Adrenal gland (tissue), 12 donors: ENCODE data around the gene GHRH. TPM values are rescaled to one million over a fixed set of nuclear protein-coding genes. Genes with fewer than 3 reads are reported as not detected.

ENCODE experiments used
- DNase-seq, 7 donors: peaks; one replicate each; pipeline ENCODE4 v3.0.0-alpha.2; 2019 to 2020
- H3K27ac ChIP-seq, 5 donors: fragments of 200-600 bp; sonication (generic) in 4 of 5; 1 replicate in 3 of 5; 2 replicates in 2 of 5; pipeline versions ENCODE4 v1.5.1 to v1.8.0; 2016 to 2020; ENCODE audit warnings: mild to moderate bottlenecking in 1 of 5
- H3K27me3 ChIP-seq: fragments of 200-600 bp; 2 replicates; pipeline ENCODE4 v1.8.0; 2021
- H3K36me3 ChIP-seq, 2 donors: fragments of 200-600 bp; replicated peaks in 1 of 2; 1 replicate in 1 of 2; 2 replicates in 1 of 2; pipeline versions ENCODE4 v1.5.1 to v1.8.0; 2018 to 2022
- H3K4me1 ChIP-seq, 2 donors: fragments of 200-600 bp; replicated peaks in 1 of 2; 1 replicate in 1 of 2; 2 replicates in 1 of 2; pipeline versions ENCODE4 v1.5.1 to v1.8.0; 2018 to 2021
- H3K4me3 ChIP-seq, 4 donors: fragments of 200-600 bp; sonication (generic) in 3 of 4; one replicate each; pipeline ENCODE4 v1.5.1; 2016 to 2018
- H3K9me3 ChIP-seq, 3 donors: fragments of 200-600 bp; sonication (generic) in 1 of 3; replicated peaks in 1 of 3; 1 replicate in 2 of 3; 2 replicates in 1 of 3; pipeline versions ENCODE4 v1.5.1 to v1.8.0; 2016 to 2021
- POLR2A ChIP-seq, 2 donors: fragments of 450-650 bp; IDR thresholded peaks; one replicate each; pipeline ENCODE4 v1.6.1; 2017; ENCODE audit warnings: antibody characterized with exemption in 2 of 2, mild to moderate bottlenecking in 2 of 2, moderate library complexity in 1 of 2
- WGBS, 4 donors: extraction: QIAGEN DNeasy Blood & Tissue Kit in 2 of 4; methylation state at CpG; one replicate each; pipeline versions ENCODE4 v1.1.5 to v1.1.7; 2013 to 2017; 5-methylcytosine and 5-hydroxymethylcytosine counted together
- intact Hi-C, 2 donors: fragments of 100-400 bp; cut with DNase I; formaldehyde crosslinking; loops; one replicate each; pipeline versions ENCODE4 v1.14.1 to v1.15.0; 2022 to 2023
- polyA plus RNA-seq, 3 donors: library from polyadenylated mRNA; stranded (reverse); fragments of 200-250 nt in 2 of 3; fragments of 350-450 nt in 1 of 3; fragmentation: Illumina TruSeq in 1 of 3; extraction: RNeasy Lipid Tissue Mini Kit (QIAGEN cat#74804) in 1 of 3; gene quantifications; one replicate each; pipeline ENCODE4 v1.2.3, GENCODE V29; 2013 to 2014
- total RNA-seq, 9 donors: library from RNA; depleted of rRNA in 4 of 9; stranded (reverse); fragments of >200 nt in 4 of 9; fragments of 120-200 nt in 1 of 9; fragmentation: NEBNext Ultra II Directional in 1 of 9; extraction: Animal tissue kit (Norgen Biotek cat#: 25700) in 1 of 9; gene quantifications; one replicate each; pipeline versions ENCODE4 v1.1.0 to v1.2.4, GENCODE V29; 2013 to 2023
- TF ChIP-seq, protein P1 (sequence below), 6 experiments: fragments of 450-650 bp in 4 of 6; fragments of 200-600 bp in 2 of 6; sonication (generic) in 1 of 6; IDR thresholded peaks; 1 replicate in 5 of 6; 2 replicates in 1 of 6; pipeline versions ENCODE4 v1.5.1 to v1.8.0; 2016 to 2021; ENCODE audit warnings: antibody characterized with exemption in 6 of 6, mild to moderate bottlenecking in 2 of 6, moderate library complexity in 1 of 6
- donor health status: healthy with polysubstance abuse.
- donor health status: Bipolar disorder and iron deficiency.
- donor health status: DM: yes; HTN: yes; CAD: no.
- donor health status: DM: no; HTN: no; CAD: no.
- donor health status: DM: no; HTN: no; CAD: no.
- donor health status: DM: yes; HTN: yes; CAD: no.

GHRH gene
- total and polyA plus RNA-seq, 12 donors, result 0.91 to 26.1 TPM; not detected in 10

DNA sequence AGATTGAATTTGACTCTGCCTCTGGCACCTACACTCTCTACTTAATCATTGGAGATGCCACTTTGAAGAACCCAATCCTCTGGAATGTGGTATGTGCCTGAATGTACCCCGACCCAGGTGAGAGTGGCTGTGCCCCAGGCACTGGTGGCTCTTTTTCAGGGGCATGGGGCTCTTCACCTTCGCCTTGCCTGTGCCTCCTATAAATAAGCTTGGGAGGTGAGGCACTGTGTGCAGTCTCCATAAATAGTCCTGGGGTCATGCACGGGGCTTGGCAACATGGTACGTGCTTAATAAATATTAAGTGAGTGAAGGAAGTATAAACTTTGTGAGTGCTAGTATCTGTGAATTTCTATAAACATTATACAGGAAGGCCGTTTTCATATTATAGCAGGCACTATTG is 33.0 kb downstream of the GHRH start:
- intact Hi-C loops, result no loop called here
- 91 to 96% (median 93%) methylated on average over 5 of the region's 5 CpGs for WGBS, 4 donors

DNA sequence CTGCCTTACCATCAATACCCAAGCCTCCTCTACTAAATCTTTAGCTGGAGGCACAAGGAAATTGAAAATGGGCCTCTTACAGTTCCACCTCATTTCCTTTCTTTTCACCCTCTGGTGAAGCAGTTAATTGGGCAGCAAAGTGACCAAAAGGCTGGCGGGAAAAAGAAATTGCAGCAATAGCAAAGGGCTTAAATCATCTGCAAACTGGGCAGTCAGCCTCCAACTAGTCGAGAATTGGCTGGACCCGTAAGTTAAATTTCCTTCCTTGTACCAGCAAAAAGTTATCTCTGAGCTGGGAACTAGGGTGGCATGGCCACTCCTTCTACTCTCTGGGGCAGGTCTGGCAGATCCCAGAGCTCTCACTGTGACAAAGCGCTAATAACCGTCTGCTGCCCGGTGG is 33.5 kb downstream of the GHRH start:
- peaks cover 0 to 95% of the 10 kb centered on the region in 2 donors for H3K36me3 ChIP-seq
- no peaks in the 10 kb centered on the region for H3K9me3 ChIP-seq
- DNase-seq, result peak in 1 of 7 donors; percentile 34
- no peak for TF ChIP-seq POLR2A (IDR thresholded peaks at IDR 0.05)
- TF ChIP-seq, protein P1, sequence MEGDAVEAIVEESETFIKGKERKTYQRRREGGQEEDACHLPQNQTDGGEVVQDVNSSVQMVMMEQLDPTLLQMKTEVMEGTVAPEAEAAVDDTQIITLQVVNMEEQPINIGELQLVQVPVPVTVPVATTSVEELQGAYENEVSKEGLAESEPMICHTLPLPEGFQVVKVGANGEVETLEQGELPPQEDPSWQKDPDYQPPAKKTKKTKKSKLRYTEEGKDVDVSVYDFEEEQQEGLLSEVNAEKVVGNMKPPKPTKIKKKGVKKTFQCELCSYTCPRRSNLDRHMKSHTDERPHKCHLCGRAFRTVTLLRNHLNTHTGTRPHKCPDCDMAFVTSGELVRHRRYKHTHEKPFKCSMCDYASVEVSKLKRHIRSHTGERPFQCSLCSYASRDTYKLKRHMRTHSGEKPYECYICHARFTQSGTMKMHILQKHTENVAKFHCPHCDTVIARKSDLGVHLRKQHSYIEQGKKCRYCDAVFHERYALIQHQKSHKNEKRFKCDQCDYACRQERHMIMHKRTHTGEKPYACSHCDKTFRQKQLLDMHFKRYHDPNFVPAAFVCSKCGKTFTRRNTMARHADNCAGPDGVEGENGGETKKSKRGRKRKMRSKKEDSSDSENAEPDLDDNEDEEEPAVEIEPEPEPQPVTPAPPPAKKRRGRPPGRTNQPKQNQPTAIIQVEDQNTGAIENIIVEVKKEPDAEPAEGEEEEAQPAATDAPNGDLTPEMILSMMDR (IDR thresholded peaks at IDR 0.05), result no peak
- no peak overlapping the region for H3K4me3 ChIP-seq
- intact Hi-C loops, result no loop called here
- H3K27ac ChIP-seq, result peak overlapping the region in 1 of 5 donors; percentile 69
- H3K27me3 ChIP-seq, result no peaks in the 10 kb centered on the region
- 78 to 88% (median 84%) methylated on average over 6 of the region's 6 CpGs for WGBS, 4 donors
- H3K4me1 ChIP-seq, result peaks cover 0 to 14% of the 10 kb centered on the region in 2 donors

More for the DNA sequence above, 33.0 kb downstream of the GHRH start:
- Histone ChIP-seq H3K27me3 (no peaks in the 10 kb centered on the region), H3K27ac (peak overlapping the region in 1 of 5 donors; percentile 69), H3K4me1 (peaks cover 0 to 8% of the 10 kb centered on the region in 2 donors), H3K4me3 (no peak overlapping the region), H3K36me3 (peaks cover 0 to 98% of the 10 kb centered on the region in 2 donors), H3K9me3 (no peaks in the 10 kb centered on the region)
- TF ChIP-seq, protein P1 (IDR thresholded peaks at IDR 0.05), result no peak
- peak in 1 of 7 donors; percentile 27 for DNase-seq

DNA sequence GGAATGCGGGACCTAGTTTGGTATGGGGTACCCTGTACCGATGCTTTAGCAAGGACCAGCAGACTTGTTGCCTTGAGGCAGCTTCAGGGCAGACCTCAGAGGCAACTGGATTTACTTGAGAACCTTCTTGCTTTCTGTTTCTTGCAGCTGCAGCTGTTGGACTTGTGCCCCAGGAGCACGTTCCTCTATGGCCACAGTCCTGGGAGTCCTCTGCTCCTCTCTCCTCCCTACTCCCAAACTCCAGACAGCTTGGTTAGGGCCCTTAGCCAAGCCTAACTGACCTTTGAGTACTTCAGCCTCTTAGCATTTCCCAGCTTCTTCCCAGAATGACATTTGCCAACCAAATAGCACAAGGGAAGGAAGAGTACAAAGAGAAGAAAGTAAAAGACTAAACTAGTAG is 34.7 kb downstream of the GHRH start:
- Histone ChIP-seq H3K27me3 (no peaks in the 10 kb centered on the region), H3K4me3 (no peak overlapping the region), H3K4me1 (peaks cover 4 to 26% of the 10 kb centered on the region in 2 donors), H3K9me3 (no peaks in the 10 kb centered on the region), H3K27ac (peak overlapping the region in 1 of 5 donors; percentile 69), H3K36me3 (peaks cover 0 to 83% of the 10 kb centered on the region in 2 donors)
- intact Hi-C loops, result no loop called here
- no peak for TF ChIP-seq POLR2A (IDR thresholded peaks at IDR 0.05)
- TF ChIP-seq, protein P1 (IDR thresholded peaks at IDR 0.05), result no peak
- WGBS, 4 donors, result 70 to 82% (median 74%) methylated on average over 3 of the region's 3 CpGs
- DNase-seq, result peak in 6 of 7 donors; percentile 32 to 77 (median 48)

DNA sequence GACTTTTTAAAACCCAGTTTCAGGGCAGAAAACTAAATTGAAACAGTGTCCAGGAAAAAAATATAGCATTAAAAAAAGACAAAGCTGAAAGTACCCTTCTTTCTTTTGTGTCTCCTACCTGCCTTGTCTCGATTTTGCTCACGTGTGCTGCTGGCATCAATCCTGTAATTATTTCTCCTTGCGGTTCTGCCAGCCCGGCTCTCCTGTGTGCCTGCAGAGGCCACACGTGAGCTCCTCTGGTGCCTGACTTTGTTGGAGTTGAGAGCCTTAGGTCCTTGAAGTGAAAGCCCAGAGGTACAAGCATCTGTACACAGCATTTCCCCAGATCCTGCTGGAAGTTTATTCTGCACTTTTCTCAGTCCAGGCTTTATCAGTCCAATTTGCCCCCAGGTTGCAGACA is 36.5 kb downstream of the GHRH start:
- Histone ChIP-seq H3K36me3 (peaks cover 0 to 71% of the 10 kb centered on the region in 2 donors), H3K4me1 (peaks cover 4 to 27% of the 10 kb centered on the region in 2 donors), H3K27me3 (no peaks in the 10 kb centered on the region), H3K4me3 (no peak overlapping the region), H3K27ac (no peak overlapping the region), H3K9me3 (no peaks in the 10 kb centered on the region)
- 79 to 94% (median 89%) methylated on average over 5 of the region's 5 CpGs for whole genome bisulfite sequencing, 4 donors
- intact Hi-C loops, result no loop called here
- TF ChIP-seq POLR2A (IDR thresholded peaks at IDR 0.05), result no peak
- TF ChIP-seq, protein P1 (IDR thresholded peaks at IDR 0.05), result no peak
- DNase-seq, result peak in 2 of 7 donors; percentile 7 to 52
